ENCODE measurements around the gene KATNA1.

KATNA1 gene

GRCh38 chr6:149600508-149600907 lies 48.0 kb downstream of the KATNA1 start:
- DNase-seq (ENCODE audit: insufficient read length) (no peak), FAIRE-seq (no peak)
- TF ChIP-seq POLR2A (IDR thresholded peaks at IDR 0.05; ENCODE audit: low read depth, low read length) (no peak), POLR2AphosphoS5 (IDR thresholded peaks at IDR 0.05; ENCODE audit: low read depth, low read length) (no peak), TAF1 (IDR thresholded peaks at IDR 0.05; ENCODE audit: borderline replicate concordance, low read depth, low read length) (no peak)

GRCh38 chr6:149593408-149593807 lies 55.1 kb downstream of the KATNA1 start:
- no peak for DNase-seq (ENCODE audit: insufficient read length)
- FAIRE-seq, result no peak
- no peak for TF ChIP-seq TAF1 (IDR thresholded peaks at IDR 0.05; ENCODE audit: borderline replicate concordance, low read depth, low read length)
- TF ChIP-seq POLR2A (IDR thresholded peaks at IDR 0.05; ENCODE audit: low read depth, low read length), result no peak
- TF ChIP-seq POLR2AphosphoS5 (IDR thresholded peaks at IDR 0.05; ENCODE audit: low read depth, low read length), result no peak

GRCh38 chr6:149592983-149593382 lies 55.5 kb downstream of the KATNA1 start:
- FAIRE-seq, result no peak
- DNase-seq (ENCODE audit: insufficient read length), result no peak
- TF ChIP-seq POLR2AphosphoS5 (IDR thresholded peaks at IDR 0.05; ENCODE audit: low read depth, low read length) (no peak), POLR2A (IDR thresholded peaks at IDR 0.05; ENCODE audit: low read depth, low read length) (no peak), TAF1 (IDR thresholded peaks at IDR 0.05; ENCODE audit: borderline replicate concordance, low read depth, low read length) (no peak)

- FAIRE-seq (no peak), DNase-seq (ENCODE audit: insufficient read length) (no peak)
- TF ChIP-seq TAF1 (IDR thresholded peaks at IDR 0.05; ENCODE audit: borderline replicate concordance, low read depth, low read length) (no peak), POLR2A (IDR thresholded peaks at IDR 0.05; ENCODE audit: low read depth, low read length) (no peak), POLR2AphosphoS5 (IDR thresholded peaks at IDR 0.05; ENCODE audit: low read depth, low read length) (no peak)
Measured at GRCh38 chr6:149586149-149586548, 62.4 kb downstream of the KATNA1 start.

GRCh38 chr6:149581349-149581748 lies 67.2 kb downstream of the KATNA1 start:
- no peak for DNase-seq (ENCODE audit: insufficient read length)
- TF ChIP-seq POLR2A (IDR thresholded peaks at IDR 0.05; ENCODE audit: low read depth, low read length), result no peak
- no peak for TF ChIP-seq POLR2AphosphoS5 (IDR thresholded peaks at IDR 0.05; ENCODE audit: low read depth, low read length)
- no peak for TF ChIP-seq TAF1 (IDR thresholded peaks at IDR 0.05; ENCODE audit: borderline replicate concordance, low read depth, low read length)
- no peak for FAIRE-seq

- FAIRE-seq, result no peak
- TF ChIP-seq TAF1 (IDR thresholded peaks at IDR 0.05; ENCODE audit: borderline replicate concordance, low read depth, low read length) (no peak), POLR2A (IDR thresholded peaks at IDR 0.05; ENCODE audit: low read depth, low read length) (no peak), POLR2AphosphoS5 (IDR thresholded peaks at IDR 0.05; ENCODE audit: low read depth, low read length) (no peak)
- DNase-seq (ENCODE audit: insufficient read length), result no peak
Measured at GRCh38 chr6:149580880-149581279, 67.6 kb downstream of the KATNA1 start.

- DNase-seq (ENCODE audit: insufficient read length) (no peak), FAIRE-seq (no peak)
- no peak for TF ChIP-seq POLR2AphosphoS5 (IDR thresholded peaks at IDR 0.05; ENCODE audit: low read depth, low read length)
- TF ChIP-seq TAF1 (IDR thresholded peaks at IDR 0.05; ENCODE audit: borderline replicate concordance, low read depth, low read length), result no peak
- TF ChIP-seq POLR2A (IDR thresholded peaks at IDR 0.05; ENCODE audit: low read depth, low read length), result no peak
Measured at GRCh38 chr6:149567945-149568585, 80.4 kb downstream of the KATNA1 start.

- TF ChIP-seq POLR2A (IDR thresholded peaks at IDR 0.05; ENCODE audit: low read depth, low read length) (no peak), TAF1 (IDR thresholded peaks at IDR 0.05; ENCODE audit: borderline replicate concordance, low read depth, low read length) (no peak), POLR2AphosphoS5 (IDR thresholded peaks at IDR 0.05; ENCODE audit: low read depth, low read length) (no peak)
- DNase-seq (ENCODE audit: insufficient read length), result no peak
- FAIRE-seq, result no peak
Measured at GRCh38 chr6:149567194-149567586, 81.3 kb downstream of the KATNA1 start.

GRCh38 chr6:149566410-149567193 lies 81.9 kb downstream of the KATNA1 start:
- DNase-seq (ENCODE audit: insufficient read length) (no peak), FAIRE-seq (peak; percentile 46)
- no peak for TF ChIP-seq TAF1 (IDR thresholded peaks at IDR 0.05; ENCODE audit: borderline replicate concordance, low read depth, low read length)
- no peak for TF ChIP-seq POLR2AphosphoS5 (IDR thresholded peaks at IDR 0.05; ENCODE audit: low read depth, low read length)
- TF ChIP-seq POLR2A (IDR thresholded peaks at IDR 0.05; ENCODE audit: low read depth, low read length), result no peak

GRCh38 chr6:149565527-149566409 lies 82.7 kb downstream of the KATNA1 start, which contains the start of gene GINM1:
TSS of gene GINM1 (plus strand) at chr6:149566375. CDS start at chr6:149566415, 40 bp downstream.
- peak; percentile 84 for DNase-seq (ENCODE audit: insufficient read length)
- TF ChIP-seq TAF1 (IDR thresholded peaks at IDR 0.05; ENCODE audit: borderline replicate concordance, low read depth, low read length) (no peak), POLR2A (IDR thresholded peaks at IDR 0.05; ENCODE audit: low read depth, low read length) (no peak), POLR2AphosphoS5 (IDR thresholded peaks at IDR 0.05; ENCODE audit: low read depth, low read length) (peak; percentile 41; the same call in 1 of the 2 replicates)
- peak; percentile 93 for FAIRE-seq

GRCh38 chr6:149563928-149564325 lies 84.6 kb downstream of the KATNA1 start:
- FAIRE-seq, result no peak
- TF ChIP-seq TAF1 (IDR thresholded peaks at IDR 0.05; ENCODE audit: borderline replicate concordance, low read depth, low read length) (no peak), POLR2AphosphoS5 (IDR thresholded peaks at IDR 0.05; ENCODE audit: low read depth, low read length) (no peak), POLR2A (IDR thresholded peaks at IDR 0.05; ENCODE audit: low read depth, low read length) (no peak)

More at GRCh38 chr6:149563928-149564325, 84.6 kb downstream of the KATNA1 start:
- DNase-seq (ENCODE audit: insufficient read length), result no peak
